ENCODE results near the gene FLNA.
"Not testable (repeated sequence)": the region's sequence is repeated elsewhere in the genome, so short reads cannot be mapped to it uniquely, and the experiment has no call there.

Gene FLNA

DNA sequence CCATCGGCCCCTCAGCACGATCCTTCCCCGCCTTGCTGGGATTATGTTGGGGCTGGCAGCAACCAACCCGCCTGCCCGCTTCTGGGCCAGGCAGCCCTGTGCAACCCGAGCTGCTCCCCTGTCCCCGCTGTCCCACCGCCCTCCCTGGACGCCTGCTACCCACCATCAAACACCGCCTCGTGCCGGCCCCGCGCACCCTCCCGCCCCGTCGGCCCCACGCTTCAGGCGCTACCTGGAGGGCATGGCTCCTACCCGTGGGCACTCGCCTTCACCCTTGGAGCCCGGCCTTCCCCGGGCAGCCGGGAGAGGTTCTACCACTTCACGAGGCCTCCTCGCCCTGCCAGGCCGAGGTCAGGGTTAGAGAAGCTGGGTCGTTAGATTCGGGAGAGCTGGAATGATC, 41.9 kb downstream of the FLNA start:
- no peak for DNase-seq

DNA sequence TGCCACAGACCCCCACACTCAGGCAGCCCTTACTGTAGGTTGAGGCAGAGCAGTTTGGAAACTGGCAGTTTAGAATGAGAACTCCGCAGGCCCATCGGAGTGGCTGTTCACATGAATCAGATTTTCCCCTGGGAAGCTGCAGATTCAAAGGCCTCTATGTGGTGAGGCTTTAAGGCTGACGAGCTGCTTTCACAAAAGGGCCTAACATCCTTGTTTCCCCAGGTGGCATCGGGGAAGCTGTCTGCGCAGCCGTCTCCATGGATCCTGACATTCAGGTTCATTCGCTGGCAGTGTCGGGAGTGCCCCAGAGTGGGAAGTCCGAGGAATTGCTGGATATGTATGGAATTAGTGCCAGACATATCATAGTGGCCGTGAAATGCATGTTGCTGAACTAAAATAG, 45.1 kb downstream of the FLNA start:
- no peak for DNase-seq

DNA sequence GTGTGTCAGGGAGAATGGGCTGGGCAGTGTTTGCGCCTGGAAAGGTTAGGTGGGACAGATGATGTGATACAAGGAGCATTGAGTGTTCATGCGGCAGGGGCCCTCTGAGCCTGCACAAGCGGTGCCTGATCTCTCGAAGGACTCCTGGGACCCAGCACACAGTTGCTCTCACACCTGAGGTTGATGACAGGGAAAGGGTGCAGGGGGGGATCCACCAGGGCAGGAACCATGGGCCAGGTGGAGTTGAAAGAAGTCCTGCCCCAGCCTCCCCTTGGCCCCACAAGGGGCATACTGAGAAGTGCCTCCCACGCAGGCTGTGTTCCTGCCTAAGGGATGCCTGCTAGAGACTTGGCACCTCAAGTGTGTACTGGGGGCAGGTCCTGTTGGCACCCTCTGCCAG, 45.8 kb downstream of the FLNA start:
- no peak for DNase-seq

DNA sequence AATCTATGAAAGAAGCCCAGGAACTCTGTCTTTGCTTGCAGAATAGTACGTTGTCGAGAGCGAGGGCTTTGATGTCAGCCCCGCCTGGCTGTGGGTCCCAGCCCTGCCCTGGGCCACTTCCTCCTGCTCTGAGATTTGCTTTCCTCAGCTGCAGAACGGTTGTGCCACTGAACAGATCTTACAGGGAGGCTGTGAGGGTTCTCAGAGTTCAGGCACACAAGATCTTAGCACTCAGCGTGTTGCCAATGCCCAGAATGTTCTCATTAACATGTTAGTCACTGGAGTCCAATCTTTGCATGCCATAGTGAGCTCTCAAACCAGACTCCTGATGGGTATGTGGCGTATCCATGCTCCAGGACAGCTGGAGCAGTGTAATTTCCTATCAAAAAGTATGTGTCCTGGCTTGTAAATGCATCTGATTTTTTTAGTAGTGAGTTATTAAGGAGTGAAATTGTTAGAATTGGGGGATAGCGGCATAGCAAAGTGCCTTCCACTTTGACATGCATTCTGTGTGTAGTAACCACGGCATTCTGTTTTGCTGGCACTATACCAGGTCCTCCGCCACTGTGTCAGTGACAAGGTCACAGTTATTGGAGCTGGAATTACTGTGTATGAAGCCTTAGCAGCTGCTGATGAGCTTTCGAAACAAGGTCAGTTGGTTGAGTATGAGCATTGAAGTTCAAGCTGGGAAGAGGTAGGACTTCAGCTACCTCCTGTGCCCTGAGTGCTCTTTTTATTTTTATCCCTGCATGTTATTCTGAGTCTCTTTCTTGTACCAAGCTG, 47.2 kb downstream of the FLNA start:
- no peak for DNase-seq

DNA sequence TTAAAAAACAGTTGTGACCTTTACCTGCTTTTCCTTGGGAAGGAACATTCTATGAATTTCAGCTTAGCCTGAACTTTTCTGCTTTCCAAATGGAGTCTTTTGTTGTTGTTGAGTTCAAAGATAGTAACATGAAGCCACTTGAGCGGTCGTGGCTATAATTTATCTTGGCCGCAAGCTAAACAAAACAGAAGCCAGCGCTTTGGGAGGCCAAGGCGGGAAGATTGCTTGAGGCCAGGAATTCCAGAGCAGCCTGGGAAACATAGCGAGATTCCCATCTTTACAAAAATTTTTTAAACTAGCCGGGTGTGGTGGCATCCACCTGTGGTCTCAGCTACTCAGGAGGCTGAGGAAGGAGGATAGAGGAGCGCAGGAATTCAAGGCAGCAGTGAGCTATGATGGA, 48.9 kb downstream of the FLNA start:
- DNase-seq: no peak

DNA sequence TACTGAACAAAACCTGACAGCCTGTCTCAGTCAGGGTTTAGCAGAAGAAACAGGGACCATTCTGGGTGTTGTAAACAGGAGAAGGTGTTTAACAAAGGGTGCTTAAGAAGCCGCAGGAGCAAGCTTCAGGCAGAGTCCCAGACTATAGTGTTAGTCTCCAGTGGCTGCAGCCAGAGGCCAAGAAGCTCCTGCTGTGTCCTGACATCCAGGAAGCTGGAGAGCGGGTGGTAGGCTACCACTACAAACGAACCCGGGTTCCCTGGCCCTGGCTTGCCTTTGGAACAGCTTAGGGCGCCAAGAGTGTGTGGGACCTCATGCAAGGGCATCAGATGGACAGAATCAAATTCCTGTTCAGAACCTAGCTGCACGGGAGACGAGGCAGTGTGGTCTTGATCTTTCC, 50.9 kb downstream of the FLNA start:
- no peak for DNase-seq

DNA sequence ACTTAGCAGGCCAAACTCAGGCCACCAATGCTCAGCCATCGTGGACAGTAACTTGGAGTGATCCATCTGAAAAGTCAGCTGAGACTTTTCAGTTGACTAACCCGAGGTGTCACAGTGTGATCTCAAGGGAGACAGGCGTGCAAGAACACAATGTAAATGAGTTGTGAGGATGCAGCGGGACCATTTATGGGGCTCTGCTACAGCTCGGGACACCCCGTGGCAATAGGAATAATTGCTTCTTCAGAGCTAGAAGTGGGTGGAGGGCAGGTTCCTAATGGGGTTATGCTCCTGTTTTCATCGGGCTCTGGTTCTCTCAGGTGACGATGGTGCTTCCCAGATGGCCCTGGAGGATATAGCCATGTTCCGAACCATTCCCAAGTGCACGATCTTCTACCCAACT, 51.5 kb downstream of the FLNA start:
- no peak for DNase-seq

- no peak for DNase-seq
These were observed 52.8 kb downstream of the FLNA start for GRCh38 chrX:154321594-154321993.

- no peak for DNase-seq
These were observed 53.3 kb downstream of the FLNA start for GRCh38 chrX:154321152-154321551.

GRCh38 chrX:154320406-154320805, 54.0 kb downstream of the FLNA start:
- DNase-seq: no peak

DNA sequence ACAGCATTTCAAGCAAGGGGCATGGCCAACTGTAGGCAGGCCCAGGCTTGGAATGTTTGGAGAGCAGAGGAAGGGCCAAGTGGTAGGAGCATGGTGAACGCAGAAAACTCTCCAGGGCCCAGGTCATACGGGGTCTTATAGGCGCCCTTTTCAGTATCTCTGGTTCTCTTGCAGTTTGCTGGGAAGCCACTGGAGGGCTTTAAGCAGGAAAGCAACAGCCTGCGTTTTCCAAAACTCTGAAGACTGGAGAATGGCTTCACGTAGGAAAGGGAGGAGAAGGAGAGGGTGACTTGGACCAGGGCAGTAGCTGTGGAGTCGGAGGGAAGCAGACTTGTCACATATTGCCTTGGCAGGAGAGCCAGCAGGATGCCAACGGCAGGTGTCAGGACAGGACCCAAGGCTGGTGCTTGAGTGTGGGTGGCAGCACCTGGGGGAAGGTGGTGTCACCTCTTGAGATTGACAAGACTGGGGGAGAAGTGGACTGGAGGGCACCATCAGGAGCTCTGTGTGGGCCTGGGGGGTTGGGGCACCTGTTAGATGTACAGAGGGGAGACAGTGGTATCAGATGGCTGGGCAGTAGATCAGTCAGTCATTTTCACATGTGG, 56.9 kb downstream of the FLNA start:
- DNase-seq: no peak

DNA sequence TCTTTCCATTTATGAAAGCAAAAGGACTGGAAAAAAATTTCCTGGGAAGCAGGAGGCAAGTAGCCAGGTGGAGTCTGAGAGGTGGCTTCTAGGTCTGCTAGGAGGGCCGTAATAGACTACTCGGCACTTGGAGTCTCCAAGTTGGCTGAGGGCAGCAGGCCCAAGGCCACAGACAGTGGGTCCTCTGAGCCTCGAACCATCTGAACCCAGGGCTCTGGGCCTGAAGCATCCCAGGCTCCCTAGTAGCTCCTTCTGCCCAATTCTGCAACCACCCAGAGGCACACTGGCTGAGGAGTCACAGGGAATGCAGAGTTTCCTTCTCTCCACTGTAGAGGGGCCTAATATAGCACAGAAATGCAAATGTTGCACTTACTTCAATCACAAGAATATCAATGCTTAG, 59.0 kb downstream of the FLNA start:
- no peak for DNase-seq

GRCh38 chrX:154313147-154313546, 61.3 kb downstream of the FLNA start:
- no peak for DNase-seq

DNA sequence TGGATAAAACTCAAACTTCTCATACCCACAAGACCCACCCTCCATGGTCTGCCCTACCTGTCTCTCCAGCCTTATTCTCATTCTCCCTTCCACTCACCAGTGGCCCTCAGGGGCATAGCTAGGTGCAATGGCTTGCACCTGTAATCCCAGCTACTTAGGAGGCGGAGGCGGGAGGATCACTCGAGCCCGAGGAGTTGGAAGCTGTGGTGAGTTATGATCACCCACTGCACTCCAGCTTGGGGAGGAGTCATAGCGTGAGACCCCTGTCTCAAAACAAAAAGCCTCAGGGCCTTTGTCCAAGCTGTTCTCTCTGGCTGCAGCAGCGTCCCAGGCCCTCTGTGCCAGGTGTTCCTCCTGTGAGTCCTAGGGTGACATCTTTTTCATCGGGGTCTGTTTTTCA, 62.3 kb downstream of the FLNA start:
- no peak for DNase-seq

GRCh38 chrX:154310616-154311536, 63.6 kb downstream of the FLNA start:
- DNase-seq: no peak

DNA sequence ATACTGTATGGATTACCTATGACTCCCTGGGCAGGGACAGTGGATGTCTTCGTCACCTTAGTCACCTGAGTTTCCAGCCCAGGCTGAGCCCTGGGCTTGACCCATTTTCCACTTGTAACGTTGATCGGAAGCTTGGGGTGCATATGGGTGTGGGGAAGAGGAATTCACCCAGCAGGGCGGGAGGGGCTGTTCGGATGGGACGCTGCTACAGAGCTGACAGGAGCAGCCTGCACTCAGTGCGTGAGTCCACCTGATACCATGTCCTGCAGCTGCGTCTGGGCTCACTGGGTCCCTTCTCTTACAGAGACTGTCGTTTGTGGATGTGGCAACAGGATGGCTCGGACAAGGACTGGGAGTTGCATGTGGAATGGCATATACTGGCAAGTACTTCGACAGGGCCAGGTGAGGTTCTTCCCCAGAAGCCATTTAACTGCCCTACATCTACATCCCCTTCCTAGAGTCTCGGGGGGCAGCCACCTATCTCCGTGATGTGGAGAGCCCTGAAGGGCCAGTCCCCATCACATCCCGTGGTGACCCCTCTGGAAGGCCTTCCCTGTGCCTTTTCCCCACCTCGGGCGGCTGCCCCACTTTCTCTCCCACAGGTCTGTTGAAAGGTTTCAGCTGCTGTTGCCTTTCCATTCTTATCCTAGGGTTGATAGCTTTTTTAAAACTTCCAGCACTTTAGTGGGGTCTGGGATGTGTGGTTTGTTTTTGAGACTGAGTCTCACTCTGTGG, 65.2 kb downstream of the FLNA start:
- DNase-seq: no peak

- DNase-seq: no peak
These were observed 66.1 kb downstream of the FLNA start for GRCh38 chrX:154308108-154308946.

GRCh38 chrX:154307202-154307601, 67.2 kb downstream of the FLNA start:
- DNase-seq: no peak

DNA sequence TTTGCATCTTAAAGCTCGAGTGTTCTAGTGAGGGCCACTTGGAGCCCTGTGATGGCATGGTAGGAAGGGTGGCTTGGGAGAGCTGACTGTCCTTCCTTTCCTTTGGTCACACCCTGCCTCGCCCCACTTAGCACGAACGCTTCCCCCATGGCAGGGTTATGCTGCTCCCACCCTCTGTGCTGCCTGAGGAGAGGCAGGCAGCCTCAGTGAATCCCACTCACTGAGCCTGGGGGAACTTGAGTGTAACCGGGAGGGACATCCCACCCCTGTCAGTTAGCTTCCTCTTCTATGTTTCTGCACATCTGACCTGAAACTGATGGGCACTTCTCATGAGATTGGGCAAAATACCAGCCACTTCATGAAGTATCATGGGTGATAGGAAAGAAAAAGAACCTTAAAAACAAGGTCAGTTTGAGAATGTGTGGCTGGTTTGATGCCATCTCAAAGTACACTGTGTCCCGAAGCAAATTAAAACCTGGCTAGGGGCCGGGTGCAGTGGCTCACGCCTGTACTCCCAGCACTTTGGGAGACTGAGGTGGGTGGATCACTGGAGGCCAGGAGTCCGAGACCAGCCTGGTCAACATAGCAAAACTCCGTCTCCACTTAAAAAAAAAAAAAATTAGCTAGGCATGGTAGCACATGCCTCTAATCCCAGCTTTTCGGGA, 68.8 kb downstream of the FLNA start:
- DNase-seq: no peak

DNA sequence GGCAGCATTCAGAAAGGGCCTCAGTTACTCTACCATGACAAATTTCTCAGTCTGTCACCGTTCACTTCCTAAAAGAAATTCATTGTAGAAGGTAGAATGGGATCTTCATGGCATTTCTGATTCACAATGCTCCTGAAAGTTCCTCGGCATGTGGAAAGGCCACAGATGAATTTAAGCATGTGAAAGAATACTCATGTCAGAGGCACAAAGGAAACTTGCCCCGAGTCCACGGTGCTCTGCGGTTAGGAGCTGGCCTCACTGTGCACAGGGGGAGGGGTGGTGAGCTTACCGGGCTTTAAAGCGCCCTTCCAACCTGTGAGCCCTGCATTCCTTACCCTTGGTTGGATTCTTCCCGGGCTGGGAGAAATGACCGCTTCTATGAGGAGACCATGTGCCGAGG, 69.6 kb downstream of the FLNA start:
- DNase-seq: no peak

- no peak for DNase-seq
These were observed 71.0 kb downstream of the FLNA start for GRCh38 chrX:154303476-154303875.

DNA sequence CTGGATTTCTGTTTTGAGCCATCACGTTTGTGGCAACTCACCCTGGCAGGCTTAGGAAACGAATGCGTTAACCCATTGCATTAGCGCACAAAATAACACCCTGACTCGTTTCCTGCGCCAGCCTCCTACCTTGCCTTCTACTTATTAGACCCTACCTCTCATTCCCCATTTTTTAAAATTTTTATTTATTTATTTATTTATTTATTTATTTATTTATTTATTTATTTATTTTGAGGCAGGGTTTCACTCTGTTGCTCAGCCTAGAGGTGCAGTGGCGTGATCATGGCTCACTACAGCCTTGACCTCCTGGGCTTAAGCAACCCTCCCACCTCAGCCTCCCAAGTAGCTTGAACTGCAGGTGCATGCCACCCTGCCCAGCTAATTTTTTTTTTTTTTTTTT, 71.4 kb downstream of the FLNA start:
- DNase-seq: not testable (repeated sequence)
